Lung (tissue), 12 donors: ENCODE data around the gene CYP21A2. TPM values are rescaled to one million over a fixed set of nuclear protein-coding genes. Genes with fewer than 3 reads are reported as not detected.

ENCODE experiments used
- ATAC-seq: fragments of 200-7000 bp; cut with Tn5 transposase; one replicate; pipeline ENCODE4 v1.9.1; 2020; ENCODE audit warnings: moderate number of reproducible peaks; ENCODE audit not compliant: insufficient read depth, low FRiP score
- DNase-seq, 3 donors: peaks; one replicate each; pipeline ENCODE4 v3.0.0-alpha.2; 2013 to 2017
- H3K27ac ChIP-seq, 2 donors: one replicate each; pipeline ENCODE4 v1.5.1; 2013; ENCODE audit warnings: mild to moderate bottlenecking in 2 of 2, moderate library complexity in 2 of 2, control low read depth in 1 of 2, inconsistent platforms in 1 of 2, low read depth in 1 of 2, low read length in 1 of 2
- H3K27me3 ChIP-seq, 3 donors: one replicate each; pipeline ENCODE4 v1.5.1; 2013; ENCODE audit warnings: low read length in 2 of 3; ENCODE audit not compliant: control insufficient read depth in 3 of 3, insufficient read depth in 3 of 3
- H3K36me3 ChIP-seq, 4 donors: one replicate each; pipeline ENCODE4 v1.5.1; 2013; ENCODE audit warnings: low read length in 4 of 4, mild to moderate bottlenecking in 1 of 4, moderate library complexity in 1 of 4; ENCODE audit not compliant: control insufficient read depth in 4 of 4, insufficient read depth in 4 of 4
- H3K4me1 ChIP-seq, 5 donors: one replicate each; pipeline ENCODE4 v1.5.1; 2013; ENCODE audit warnings: low read length in 5 of 5, mild to moderate bottlenecking in 2 of 5, moderate library complexity in 1 of 5; ENCODE audit not compliant: control insufficient read depth in 5 of 5, insufficient read depth in 5 of 5
- H3K4me3 ChIP-seq: one replicate; pipeline ENCODE4 v1.5.1; 2013; ENCODE audit warnings: mild to moderate bottlenecking, control low read depth, moderate library complexity
- H3K9ac ChIP-seq, 2 donors: one replicate each; pipeline ENCODE4 v1.5.1; 2013; ENCODE audit warnings: low read length in 2 of 2, control low read depth in 1 of 2; ENCODE audit not compliant: insufficient read depth in 1 of 2
- H3K9me3 ChIP-seq, 4 donors: one replicate each; pipeline ENCODE4 v1.5.1; 2013; ENCODE audit warnings: low read length in 3 of 4, mild to moderate bottlenecking in 1 of 4, moderate library complexity in 1 of 4; ENCODE audit not compliant: control insufficient read depth in 4 of 4, insufficient read depth in 3 of 4
- CTCF ChIP-seq: IDR thresholded peaks from 2 replicates; pipeline ENCODE4 v1.5.1; 2012; ENCODE audit warnings: mild to moderate bottlenecking; ENCODE audit errors: control extremely low read depth, extremely low read depth
- WGBS, 2 donors: extraction: QIAGEN DNeasy Blood & Tissue Kit; methylation state at CpG; one replicate each; pipeline ENCODE4 v1.1.7; 2013; 5-methylcytosine and 5-hydroxymethylcytosine counted together
- polyA plus RNA-seq, 2 donors: library from polyadenylated mRNA; stranded (reverse); fragments of 200-250 nt; gene quantifications; one replicate each; pipeline ENCODE4 v1.2.1, GENCODE V29; 2013
- total RNA-seq, 2 donors: library from RNA; depleted of rRNA in 1 of 2; stranded (reverse); fragments of >200 nt in 1 of 2; gene quantifications; one replicate each; pipeline ENCODE4 v1.2.1, GENCODE V29; 2014 to 2021
- donor health status: control.
- donor health status: control.
- donor health status: Bipolar disorder and iron deficiency.
- donor health status: healthy.
- donor health status: DM: yes; HTN: yes; CAD: no.

Gene CYP21A2
- total and polyA plus RNA-seq, 4 donors = 0.43 to 1.9 (median 0.98) TPM

GRCh38 chr6:32069460-32069859 is 31.2 kb downstream of the CYP21A2 start:
- no peak for TF ChIP-seq CTCF
- no peaks in the 10 kb centered on the region for H3K27me3 ChIP-seq
- H3K9me3 ChIP-seq = no peaks in the 10 kb centered on the region
- WGBS, 2 donors = 91 to 95% methylated on average over 17 of the region's 17 CpGs
- no peak overlapping the region for H3K9ac ChIP-seq
- ATAC-seq = no peak
- no peak for DNase-seq
- H3K4me3 ChIP-seq = no peak overlapping the region
- H3K27ac ChIP-seq = no peak overlapping the region
- peaks cover 0 to 5% (median 0%) of the 10 kb centered on the region in 5 donors for H3K4me1 ChIP-seq
- H3K36me3 ChIP-seq = peaks cover 0 to 33% (median 0%) of the 10 kb centered on the region in 4 donors

GRCh38 chr6:32069878-32070515 is 31.8 kb downstream of the CYP21A2 start:
- Histone ChIP-seq H3K9me3 (no peaks in the 10 kb centered on the region), H3K4me3 (no peak overlapping the region), H3K27me3 (no peaks in the 10 kb centered on the region), H3K36me3 (peaks cover 0 to 31% (median 0%) of the 10 kb centered on the region in 4 donors), H3K27ac (no peak overlapping the region), H3K9ac (no peak overlapping the region), H3K4me1 (peaks cover 0 to 5% (median 0%) of the 10 kb centered on the region in 5 donors)
- no peak for DNase-seq
- WGBS, 2 donors = 83 to 91% methylated on average over 24 of the region's 24 CpGs
- ATAC-seq = no peak
- TF ChIP-seq CTCF = no peak

GRCh38 chr6:32070814-32071543 is 32.8 kb downstream of the CYP21A2 start:
- H3K27me3 ChIP-seq = no peaks in the 10 kb centered on the region
- H3K4me1 ChIP-seq = peaks cover 0 to 5% (median 0%) of the 10 kb centered on the region in 5 donors
- no peak for TF ChIP-seq CTCF
- H3K36me3 ChIP-seq = peaks cover 0 to 35% (median 0%) of the 10 kb centered on the region in 4 donors
- no peak overlapping the region for H3K9ac ChIP-seq
- H3K4me3 ChIP-seq = no peak overlapping the region
- peak overlapping the region in 1 of 2 donors; percentile 17 for H3K27ac ChIP-seq
- 73 to 75% methylated on average over 16 of the region's 16 CpGs for WGBS, 2 donors
- no peaks in the 10 kb centered on the region for H3K9me3 ChIP-seq
- ATAC-seq = no peak
- no peak for DNase-seq
